ENCODE data around the gene RNF157. TPM values are rescaled to one million over a fixed set of nuclear protein-coding genes. Genes with fewer than 3 reads are reported as not detected.
A peak's percentile ranks its signal among the peaks of the same experiment; 100 is the strongest.

Gene RNF157
- total and polyA plus RNA-seq, 2 of the 4 experiments (the other 2 are of a cell fraction), result 0.54 to 1.3 TPM

DNA sequence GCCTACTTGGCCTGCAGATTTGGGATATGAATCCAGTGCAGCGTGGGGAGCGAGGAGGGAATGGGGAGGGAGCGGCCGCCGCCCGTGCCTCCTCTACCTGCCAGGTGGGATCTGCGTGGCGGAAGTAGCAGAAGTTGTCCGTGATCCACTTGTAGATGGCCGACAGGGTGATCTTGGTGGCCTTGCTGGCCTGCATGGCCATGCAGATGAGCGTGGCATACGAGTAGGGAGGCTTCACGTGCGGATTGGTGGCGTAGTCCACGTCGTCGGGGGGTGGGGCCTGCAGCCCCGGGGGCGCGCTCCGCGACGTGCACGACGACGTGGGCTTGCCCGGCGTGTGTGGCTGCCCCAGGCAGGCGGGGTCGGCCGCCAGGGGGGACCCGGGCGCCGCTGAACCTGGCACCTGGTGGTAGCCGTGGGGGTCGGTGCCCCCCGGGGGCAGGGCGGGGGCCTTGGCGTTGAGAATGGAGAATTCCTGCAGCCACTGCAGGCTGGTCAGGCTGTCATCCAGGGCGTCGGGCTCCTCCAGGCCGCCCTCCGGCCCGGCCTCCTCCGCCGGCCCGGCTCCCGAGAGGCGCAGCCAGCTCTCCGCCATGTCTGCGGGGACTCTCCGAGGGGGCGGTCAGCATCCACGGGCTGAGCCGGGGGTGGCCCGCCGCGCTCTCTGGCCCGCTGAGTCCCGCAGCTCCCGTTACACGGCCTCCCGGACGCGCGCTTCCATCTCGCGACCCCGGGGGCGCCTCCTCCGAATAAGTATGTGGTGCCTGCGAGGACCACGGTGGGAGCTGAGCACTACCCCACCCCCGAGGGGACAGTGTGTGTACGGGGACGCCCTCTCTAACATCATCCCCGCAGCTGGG, 100.3 kb downstream of the RNF157 start:
- Histone ChIP-seq H3K4me1 (ENCODE audit: control insufficient read depth, insufficient read depth, low read length) (no peaks in the 10 kb centered on the region; the same call in 1 of the 2 replicates), H2BK5ac (ENCODE audit: low read depth, low read length, poor library complexity, severe bottlenecking) (no peak overlapping the region), H3K18ac (ENCODE audit: low read depth, low read length) (no peak overlapping the region), H3K9ac (ENCODE audit: low read depth, low read length) (no peak overlapping the region), H3K4ac (ENCODE audit: low read depth, low read length) (no peak overlapping the region), H2AFZ (replicated peaks; ENCODE audit: low read length, poor library complexity) (peak overlapping the region; percentile 7), H3K27ac (ENCODE audit: insufficient read depth, low read length) (no peak overlapping the region), H2BK15ac (ENCODE audit: low read depth, low read length) (no peak overlapping the region), H3K4me3 (ENCODE audit: insufficient read depth, low read depth, low read length) (no peak overlapping the region), H4K20me1 (ENCODE audit: insufficient read depth, low read length) (no peaks in the 10 kb centered on the region), H3K9me3 (ENCODE audit: control insufficient read depth, insufficient read depth, low read length) (no peaks in the 10 kb centered on the region), H4K5ac (ENCODE audit: low read depth, low read length) (no peak overlapping the region), H4K8ac (ENCODE audit: low read depth in 2 of 2, low read length in 2 of 2) (no peak overlapping the region), H2BK120ac (ENCODE audit: low read depth, low read length) (no peak overlapping the region), H4K91ac (ENCODE audit: insufficient read depth, low read depth, low read length) (no peak overlapping the region), H2AK9ac (replicated peaks; ENCODE audit: low read depth, low read length, poor library complexity) (no peak overlapping the region), H3K27me3 (ENCODE audit: control insufficient read depth, insufficient read depth, low read length) (peaks cover 75% of the 10 kb centered on the region), H3K56ac (ENCODE audit: extremely low read depth, insufficient read depth, low read length) (no peak overlapping the region), H2BK20ac (ENCODE audit: low read depth, low read length) (no peak overlapping the region), H3K4me2 (ENCODE audit: low read depth, low read length) (no peak overlapping the region), H3K79me1 (ENCODE audit: low read depth in 1 of 2, low read length in 2 of 2) (no peaks in the 10 kb centered on the region), H3K14ac (replicated peaks; ENCODE audit: low read depth, low read length) (no peak overlapping the region), H3K36me3 (ENCODE audit: control insufficient read depth, insufficient read depth, low read length) (no peaks in the 10 kb centered on the region), H3K23ac (ENCODE audit: low read depth, low read length) (no peak overlapping the region), H2AK5ac (ENCODE audit: low read depth, low read length) (no peak overlapping the region), H3K9me1 (ENCODE audit: insufficient read depth, low read length) (no peaks in the 10 kb centered on the region; the same call in 1 of the 2 replicates)
- intact Hi-C loops (cut with micrococcal nuclease) (loop anchor here (5.0 kb wide), 1 partner anchor 127 kb away; the partner anchor contains the start of gene UBALD2), in situ Hi-C loops (cut with MboI; ENCODE audit: low sequenced_read_pairs) (no loop called here), dilution Hi-C loops (cut with HindIII; ENCODE audit: low sequenced_read_pairs, unreplicated experiment) (no loop called here)
- no peak for TF ChIP-seq MAZ (IDR thresholded peaks at IDR 0.05; ENCODE audit: borderline replicate concordance, low read depth, low read length)
- no peak for TF ChIP-seq NFE2L2 (IDR thresholded peaks at IDR 0.05; ENCODE audit: low read depth, low read length)
- no peak for TF ChIP-seq SMC3 (IDR thresholded peaks at IDR 0.05; ENCODE audit: low read depth, low read length)
- TF ChIP-seq, protein P1, sequence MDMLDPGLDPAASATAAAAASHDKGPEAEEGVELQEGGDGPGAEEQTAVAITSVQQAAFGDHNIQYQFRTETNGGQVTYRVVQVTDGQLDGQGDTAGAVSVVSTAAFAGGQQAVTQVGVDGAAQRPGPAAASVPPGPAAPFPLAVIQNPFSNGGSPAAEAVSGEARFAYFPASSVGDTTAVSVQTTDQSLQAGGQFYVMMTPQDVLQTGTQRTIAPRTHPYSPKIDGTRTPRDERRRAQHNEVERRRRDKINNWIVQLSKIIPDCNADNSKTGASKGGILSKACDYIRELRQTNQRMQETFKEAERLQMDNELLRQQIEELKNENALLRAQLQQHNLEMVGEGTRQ (IDR thresholded peaks at IDR 0.05; ENCODE audit: low read depth, low read length), result no peak
- TF ChIP-seq, protein P2, sequence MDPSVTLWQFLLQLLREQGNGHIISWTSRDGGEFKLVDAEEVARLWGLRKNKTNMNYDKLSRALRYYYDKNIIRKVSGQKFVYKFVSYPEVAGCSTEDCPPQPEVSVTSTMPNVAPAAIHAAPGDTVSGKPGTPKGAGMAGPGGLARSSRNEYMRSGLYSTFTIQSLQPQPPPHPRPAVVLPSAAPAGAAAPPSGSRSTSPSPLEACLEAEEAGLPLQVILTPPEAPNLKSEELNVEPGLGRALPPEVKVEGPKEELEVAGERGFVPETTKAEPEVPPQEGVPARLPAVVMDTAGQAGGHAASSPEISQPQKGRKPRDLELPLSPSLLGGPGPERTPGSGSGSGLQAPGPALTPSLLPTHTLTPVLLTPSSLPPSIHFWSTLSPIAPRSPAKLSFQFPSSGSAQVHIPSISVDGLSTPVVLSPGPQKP (IDR thresholded peaks at IDR 0.05; ENCODE audit: borderline replicate concordance, low read depth, low read length), result no peak
- TF ChIP-seq FOS (IDR thresholded peaks at IDR 0.05; ENCODE audit: low read depth, low read length), result no peak
- TF ChIP-seq MAFK (IDR thresholded peaks at IDR 0.05; ENCODE audit: low read depth, low read length), result no peak
- TF ChIP-seq POLR2A (IDR thresholded peaks at IDR 0.05; ENCODE audit: low read depth, low read length), result no peak
- no peak for TF ChIP-seq RCOR1 (IDR thresholded peaks at IDR 0.05; ENCODE audit: insufficient replicate concordance, low read length)
- no peak for TF ChIP-seq CEBPB (IDR thresholded peaks at IDR 0.05; ENCODE audit: low read depth, low read length)
- TF ChIP-seq RAD21 (IDR thresholded peaks at IDR 0.05; ENCODE audit: low read length), result no peak
- TF ChIP-seq CHD1 (IDR thresholded peaks at IDR 0.05; ENCODE audit: low read depth, low read length), result no peak
- WGBS, 2 experiments (ENCODE audit: extremely low coverage in 2 of 2, insufficient read length in 1 of 2), result 8% methylated on average over 36 of the region's 78 CpGs; no CpG with 5 or more reads in 1 of the 2 experiments
- BruUV-seq (replicated peaks), result no TSS peak
- no peak for ATAC-seq (ENCODE audit: low read depth)
- CTCF ChIA-PET, result interaction anchor here (0.6 kb wide), 1 partner anchor 42 kb away, joined by 3 read pairs; no protein-coding TSS in a partner anchor
- no peak for DNase-seq
- POLR2A ChIA-PET (ENCODE audit: unreplicated experiment), result no interaction called here

Measured in IMR-90 (cell line).